NCI-H2107 treated with DMSO at 0.1 percent for 48 hours (cell line): ENCODE measurements around the gene CFAP46.
"Not testable (repeated sequence)": the region's sequence is repeated elsewhere in the genome, so short reads cannot be mapped to it uniquely, and the experiment has no call there.

ENCODE experiments used
- DNase-seq: peaks from one replicate; lab custom pipeline; 2025; ENCODE audit not compliant: unreplicated experiment; lab: John Stamatoyannopoulos, UW

The CFAP46 gene

GRCh38 chr10:132945125-132945893, 2.9 kb upstream of the CFAP46 start:
- DNase-seq: no peak

GRCh38 chr10:132944510-132944909, 2.1 kb upstream of the CFAP46 start:
- no peak for DNase-seq

- no peak for DNase-seq
Measured at GRCh38 chr10:132943791-132944404, 1.5 kb upstream of the CFAP46 start.

GRCh38 chr10:132943058-132943790, 854 bp upstream of the CFAP46 start:
- no peak for DNase-seq

- DNase-seq: no peak
Measured at GRCh38 chr10:132941640-132942051, 724 bp downstream of the CFAP46 start.

GRCh38 chr10:132940791-132941465, 1.4 kb downstream of the CFAP46 start:
- no peak for DNase-seq

- no peak for DNase-seq
Measured at GRCh38 chr10:132939957-132940790, 2.2 kb downstream of the CFAP46 start.

- no peak for DNase-seq
Measured at GRCh38 chr10:132939378-132939955, 2.9 kb downstream of the CFAP46 start.

- no peak for DNase-seq
Measured at GRCh38 chr10:132938472-132939339, 3.7 kb downstream of the CFAP46 start.

GRCh38 chr10:132937861-132938260, 4.5 kb downstream of the CFAP46 start:
- DNase-seq: no peak

- no peak for DNase-seq
Measured at GRCh38 chr10:132934953-132935352, 7.4 kb downstream of the CFAP46 start.

- DNase-seq: no peak
Measured at GRCh38 chr10:132933308-132934042, 8.9 kb downstream of the CFAP46 start.

- no peak for DNase-seq
Measured at GRCh38 chr10:132932461-132933307, 9.7 kb downstream of the CFAP46 start.

- DNase-seq: not testable (repeated sequence)
Measured at GRCh38 chr10:132931258-132932250, 10.8 kb downstream of the CFAP46 start.

GRCh38 chr10:132930701-132931100, 11.7 kb downstream of the CFAP46 start:
- DNase-seq: not testable (repeated sequence)

GRCh38 chr10:132929953-132930548, 12.3 kb downstream of the CFAP46 start:
- no peak for DNase-seq
